GM18907 (cell line): ENCODE data around the gene SPOCK3.

ENCODE experiments used
- ATAC-seq: cut with Tn5 transposase; IDR thresholded peaks from one replicate; pipeline ENCODE4 v1.9.1; 2021; ENCODE audit warnings: mild to moderate bottlenecking, moderate library complexity; ENCODE audit not compliant: unreplicated experiment

The SPOCK3 gene

GRCh38 chr4:167041524-167041923 is 192.8 kb downstream of the SPOCK3 start:
- no peak for ATAC-seq

- ATAC-seq, result no peak
Measured at GRCh38 chr4:167035390-167035789, 198.9 kb downstream of the SPOCK3 start.

- no peak for ATAC-seq
Measured at GRCh38 chr4:167034983-167035382, 199.3 kb downstream of the SPOCK3 start.

DNA sequence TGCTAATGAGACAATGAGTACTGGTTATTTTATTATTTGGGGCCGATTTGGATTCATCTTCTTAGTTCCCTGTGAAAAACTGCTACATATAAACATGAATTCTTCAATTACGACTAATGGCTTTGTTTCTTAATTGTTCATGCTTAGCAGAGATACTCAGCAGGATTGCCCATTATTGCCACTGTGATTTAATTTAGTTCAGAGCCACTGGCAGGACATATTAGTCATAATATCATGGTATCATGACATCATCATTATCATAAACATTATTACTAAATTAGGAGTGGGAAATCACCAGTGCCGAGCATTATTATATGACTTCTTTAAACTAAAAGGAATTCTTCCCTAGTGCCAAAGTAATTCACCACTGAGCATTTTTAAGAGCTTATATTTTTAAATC is 201.4 kb downstream of the SPOCK3 start:
- ATAC-seq, result no peak

DNA sequence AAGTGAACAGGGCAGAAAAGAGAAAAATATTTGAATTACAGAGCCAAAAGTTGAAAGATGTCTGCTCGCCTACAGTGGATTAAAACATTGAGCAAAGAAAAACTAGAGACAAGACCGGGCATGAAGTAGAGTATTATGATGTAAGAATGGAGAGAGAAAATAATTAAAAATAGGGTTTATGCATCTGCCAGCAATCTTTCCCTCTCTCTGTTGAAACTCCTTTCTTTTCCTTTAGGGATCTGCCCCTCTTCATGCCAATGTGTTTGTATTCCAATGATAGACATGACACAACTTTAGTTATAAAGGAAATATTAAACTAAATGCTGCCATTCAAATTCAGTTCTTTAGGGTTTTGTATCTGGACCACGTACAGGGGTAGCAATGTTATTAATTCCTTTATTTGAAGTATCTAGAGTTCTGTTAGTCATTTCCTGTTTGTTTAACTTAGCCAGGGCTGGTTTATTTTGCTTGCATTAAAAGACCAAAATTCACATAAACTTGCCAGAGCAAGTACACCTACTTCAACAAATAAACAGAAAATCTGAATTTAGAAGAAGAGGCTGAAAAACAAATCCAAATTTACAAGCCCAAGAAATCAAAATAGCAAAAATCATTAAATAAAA is 202.6 kb downstream of the SPOCK3 start:
- ATAC-seq, result no peak

DNA sequence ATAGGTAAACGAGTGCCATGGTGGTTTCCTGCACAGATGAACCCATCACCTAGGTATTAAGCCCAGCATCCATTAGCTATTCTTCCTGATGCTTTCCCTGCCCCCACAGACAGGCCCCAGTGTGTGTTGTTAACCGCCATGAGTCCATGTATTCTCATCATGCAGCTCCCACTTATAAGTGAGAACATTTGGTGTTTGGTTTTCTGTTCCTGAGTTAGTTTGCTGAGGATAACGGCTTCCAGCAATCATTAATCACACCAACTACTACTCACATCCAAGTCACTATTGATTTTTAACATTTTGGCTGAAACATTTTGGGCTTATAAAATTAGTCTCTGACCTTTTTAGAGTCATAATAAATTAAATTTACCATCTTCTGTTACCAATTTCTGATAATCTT is 205.3 kb downstream of the SPOCK3 start:
- no peak for ATAC-seq

GRCh38 chr4:167025670-167026069 is 208.6 kb downstream of the SPOCK3 start:
- no peak for ATAC-seq

GRCh38 chr4:167023364-167023925 is 210.8 kb downstream of the SPOCK3 start:
- ATAC-seq, result no peak

DNA sequence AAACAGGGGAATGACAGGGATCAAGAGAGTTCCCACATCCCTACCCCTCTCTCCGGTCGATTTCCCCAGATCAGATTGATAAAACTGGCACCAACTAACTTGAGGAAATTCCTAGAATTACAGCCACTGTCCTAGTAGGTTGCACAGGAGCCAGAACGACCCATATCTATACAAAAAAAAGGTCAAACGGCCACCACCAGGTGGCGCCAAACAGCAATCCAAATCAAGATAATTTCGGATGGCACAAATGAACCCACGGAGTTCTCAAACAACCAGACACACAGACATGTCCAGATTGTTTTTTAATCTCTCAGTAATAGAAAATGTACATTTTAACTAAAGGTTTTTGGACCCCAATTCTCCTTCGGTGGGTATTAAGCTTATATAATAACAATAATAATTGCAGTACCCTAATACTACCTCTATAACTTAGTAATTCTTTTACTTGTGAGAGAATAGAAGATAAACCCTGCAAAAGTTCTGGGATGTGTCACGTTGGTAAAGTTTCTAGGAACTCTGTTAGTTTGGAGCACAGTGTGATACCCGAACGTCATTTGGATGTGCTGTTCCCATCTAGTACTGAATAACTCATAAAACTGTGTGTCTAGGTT is 212.6 kb downstream of the SPOCK3 start:
- ATAC-seq, result peak; percentile 74

- no peak for ATAC-seq
Measured at GRCh38 chr4:167020410-167020809, 213.9 kb downstream of the SPOCK3 start.

DNA sequence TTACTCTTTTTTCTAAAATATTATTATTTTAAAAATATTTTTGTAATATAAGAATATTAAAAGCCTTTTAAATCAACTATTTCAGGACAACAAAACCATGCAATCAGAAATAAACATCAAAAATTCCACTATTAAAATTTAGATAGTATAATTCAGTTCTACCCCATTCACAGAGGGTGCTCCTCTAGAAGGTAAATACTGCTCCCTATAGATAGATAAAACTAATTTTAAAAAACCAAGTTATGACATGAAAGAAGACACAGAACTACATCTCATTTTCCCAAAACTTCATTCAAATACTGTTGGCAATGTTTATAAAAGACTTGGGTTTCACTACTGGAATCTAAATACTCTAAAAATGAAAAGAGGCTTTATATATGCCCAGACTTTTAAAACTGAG is 219.3 kb downstream of the SPOCK3 start:
- ATAC-seq, result no peak

DNA sequence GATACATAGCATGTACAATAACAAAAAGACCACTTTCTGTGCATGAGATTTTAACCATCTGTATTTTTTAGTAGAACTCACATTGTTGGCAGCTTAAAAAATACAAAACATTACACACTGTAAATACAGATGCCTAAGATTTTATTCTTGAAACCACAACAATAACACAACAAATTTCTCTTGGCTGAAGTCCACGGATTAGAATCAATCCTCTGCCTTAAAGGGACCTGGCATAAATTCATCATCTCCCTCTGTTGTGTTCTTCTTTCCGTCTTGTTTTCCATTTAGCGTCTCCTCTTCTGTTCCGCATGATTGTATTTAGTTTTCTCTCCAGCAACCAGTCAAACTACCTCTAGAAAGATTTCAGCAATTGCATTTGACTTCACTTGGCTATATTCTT is 231.0 kb downstream of the SPOCK3 start:
- ATAC-seq, result no peak

- no peak for ATAC-seq
Measured at GRCh38 chr4:167000141-167000852, 234.0 kb downstream of the SPOCK3 start.

- no peak for ATAC-seq
Measured at GRCh38 chr4:166996216-166996615, 238.1 kb downstream of the SPOCK3 start.

- no peak for ATAC-seq
Measured at GRCh38 chr4:166994686-166995085, 239.6 kb downstream of the SPOCK3 start.

GRCh38 chr4:166991006-166991561 is 243.2 kb downstream of the SPOCK3 start:
- ATAC-seq, result no peak

DNA sequence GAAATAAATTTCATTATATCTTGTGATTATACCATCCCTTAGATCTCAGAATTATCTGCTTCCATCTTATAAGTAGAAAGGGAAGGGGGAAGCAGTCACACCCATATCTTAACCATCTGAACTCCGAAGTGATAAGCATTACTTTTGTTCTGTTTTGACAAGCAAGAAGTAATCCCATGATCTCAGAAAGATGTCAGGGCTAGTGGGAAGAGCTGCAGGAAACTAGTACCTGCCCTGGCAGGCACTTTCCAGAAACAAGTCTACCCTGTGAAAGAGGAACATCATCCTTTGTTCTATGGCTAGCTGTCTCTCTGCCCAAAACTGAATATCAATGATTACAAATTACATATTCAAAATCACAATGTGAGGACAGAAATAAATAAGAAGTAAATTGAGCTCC is 244.4 kb downstream of the SPOCK3 start:
- no peak for ATAC-seq

DNA sequence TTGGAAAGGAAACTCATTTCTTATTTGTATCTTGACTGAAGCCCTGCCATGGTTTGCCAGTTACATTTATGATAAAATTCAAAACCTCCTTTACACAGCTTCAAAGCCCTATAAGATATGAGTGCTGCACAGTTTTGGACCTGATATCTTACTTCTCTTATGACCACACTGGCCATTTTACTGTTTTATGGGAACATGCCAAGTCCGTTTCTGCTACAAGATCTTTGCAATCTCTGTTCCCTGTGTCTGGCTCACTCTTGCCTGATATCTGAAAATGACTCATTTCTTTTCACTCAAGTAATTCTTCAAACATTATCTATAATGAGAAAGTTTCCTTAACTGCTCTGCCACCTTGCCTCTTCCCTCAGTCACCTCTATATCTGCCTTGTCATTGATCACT is 247.3 kb downstream of the SPOCK3 start:
- no peak for ATAC-seq

DNA sequence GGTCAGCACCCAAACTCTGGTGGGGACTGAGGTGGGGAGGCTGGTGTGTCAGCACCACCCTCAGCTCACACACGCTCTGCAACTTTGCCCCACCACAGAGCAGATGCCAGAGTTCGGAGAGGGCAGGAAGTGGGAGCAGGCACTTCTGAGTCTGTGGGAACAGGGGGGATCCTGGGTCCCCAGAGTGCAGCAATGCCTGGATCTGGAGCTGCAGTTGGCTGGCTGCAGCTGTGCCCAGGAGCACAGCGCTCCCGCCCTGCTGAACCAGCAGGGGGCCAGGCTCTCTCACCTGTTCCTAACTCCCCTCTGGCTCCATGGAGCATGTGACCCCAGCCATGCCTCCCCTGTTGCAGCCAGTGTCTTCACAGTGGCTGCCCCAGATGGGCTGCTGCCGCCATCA is 252.4 kb downstream of the SPOCK3 start:
- ATAC-seq, result no peak

DNA sequence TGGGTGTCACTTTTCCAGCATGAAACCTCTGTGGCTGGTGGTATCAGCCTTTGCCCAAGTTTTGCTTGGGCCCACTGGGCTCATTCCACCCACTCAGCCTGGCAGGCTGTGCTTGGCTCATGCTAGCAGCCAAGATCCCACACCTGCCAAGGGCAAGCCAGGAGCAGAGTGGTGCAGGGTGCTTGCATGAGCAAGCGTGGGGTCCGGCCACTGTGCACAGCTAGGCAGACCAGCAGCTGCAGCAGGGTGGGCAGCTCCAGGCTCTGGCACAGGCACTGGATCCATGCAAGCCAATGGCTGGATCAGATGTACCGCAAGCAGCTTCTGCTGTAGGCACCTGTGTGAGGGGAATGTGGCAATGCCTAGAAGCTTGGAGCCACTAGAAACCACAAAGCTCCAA is 253.9 kb downstream of the SPOCK3 start:
- ATAC-seq, result no peak

GRCh38 chr4:166977596-166977995 is 256.7 kb downstream of the SPOCK3 start:
- ATAC-seq, result no peak

DNA sequence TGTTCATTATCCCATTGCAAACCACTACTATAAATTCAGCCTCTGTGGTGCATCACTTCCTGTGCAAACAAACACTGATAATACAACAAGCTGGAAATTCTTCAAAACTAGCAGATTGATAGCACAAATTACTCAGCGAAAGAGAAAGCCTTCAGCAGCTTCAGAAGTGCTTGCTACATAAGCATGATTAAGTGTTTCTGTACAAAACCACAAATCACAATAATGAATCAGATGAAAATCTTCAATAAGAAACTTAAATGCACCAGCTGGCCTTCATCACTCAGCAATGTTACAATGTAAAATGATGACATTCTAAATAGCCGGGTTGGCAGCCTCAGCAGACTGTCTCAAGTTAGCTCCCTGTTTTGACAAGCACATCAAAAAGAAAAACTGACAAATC is 262.2 kb downstream of the SPOCK3 start:
- ATAC-seq, result no peak
